ENCODE results near the gene PNN.

- TF ChIP-seq, protein P1, sequence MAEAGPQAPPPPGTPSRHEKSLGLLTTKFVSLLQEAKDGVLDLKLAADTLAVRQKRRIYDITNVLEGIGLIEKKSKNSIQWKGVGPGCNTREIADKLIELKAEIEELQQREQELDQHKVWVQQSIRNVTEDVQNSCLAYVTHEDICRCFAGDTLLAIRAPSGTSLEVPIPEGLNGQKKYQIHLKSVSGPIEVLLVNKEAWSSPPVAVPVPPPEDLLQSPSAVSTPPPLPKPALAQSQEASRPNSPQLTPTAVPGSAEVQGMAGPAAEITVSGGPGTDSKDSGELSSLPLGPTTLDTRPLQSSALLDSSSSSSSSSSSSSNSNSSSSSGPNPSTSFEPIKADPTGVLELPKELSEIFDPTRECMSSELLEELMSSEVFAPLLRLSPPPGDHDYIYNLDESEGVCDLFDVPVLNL (CRISPR knock-in tag; IDR thresholded peaks at IDR 0.05; ENCODE audit: borderline replicate concordance, low read depth), result no peak
- no peak for TF ChIP-seq FOXJ3 (CRISPR knock-in tag; IDR thresholded peaks at IDR 0.05; ENCODE audit: borderline replicate concordance)
- TF ChIP-seq NFE2L1 (CRISPR knock-in tag; IDR thresholded peaks at IDR 0.05), result no peak
- no peak for TF ChIP-seq FOXP4 (CRISPR knock-in tag; IDR thresholded peaks at IDR 0.05)
- TF ChIP-seq, protein P2, sequence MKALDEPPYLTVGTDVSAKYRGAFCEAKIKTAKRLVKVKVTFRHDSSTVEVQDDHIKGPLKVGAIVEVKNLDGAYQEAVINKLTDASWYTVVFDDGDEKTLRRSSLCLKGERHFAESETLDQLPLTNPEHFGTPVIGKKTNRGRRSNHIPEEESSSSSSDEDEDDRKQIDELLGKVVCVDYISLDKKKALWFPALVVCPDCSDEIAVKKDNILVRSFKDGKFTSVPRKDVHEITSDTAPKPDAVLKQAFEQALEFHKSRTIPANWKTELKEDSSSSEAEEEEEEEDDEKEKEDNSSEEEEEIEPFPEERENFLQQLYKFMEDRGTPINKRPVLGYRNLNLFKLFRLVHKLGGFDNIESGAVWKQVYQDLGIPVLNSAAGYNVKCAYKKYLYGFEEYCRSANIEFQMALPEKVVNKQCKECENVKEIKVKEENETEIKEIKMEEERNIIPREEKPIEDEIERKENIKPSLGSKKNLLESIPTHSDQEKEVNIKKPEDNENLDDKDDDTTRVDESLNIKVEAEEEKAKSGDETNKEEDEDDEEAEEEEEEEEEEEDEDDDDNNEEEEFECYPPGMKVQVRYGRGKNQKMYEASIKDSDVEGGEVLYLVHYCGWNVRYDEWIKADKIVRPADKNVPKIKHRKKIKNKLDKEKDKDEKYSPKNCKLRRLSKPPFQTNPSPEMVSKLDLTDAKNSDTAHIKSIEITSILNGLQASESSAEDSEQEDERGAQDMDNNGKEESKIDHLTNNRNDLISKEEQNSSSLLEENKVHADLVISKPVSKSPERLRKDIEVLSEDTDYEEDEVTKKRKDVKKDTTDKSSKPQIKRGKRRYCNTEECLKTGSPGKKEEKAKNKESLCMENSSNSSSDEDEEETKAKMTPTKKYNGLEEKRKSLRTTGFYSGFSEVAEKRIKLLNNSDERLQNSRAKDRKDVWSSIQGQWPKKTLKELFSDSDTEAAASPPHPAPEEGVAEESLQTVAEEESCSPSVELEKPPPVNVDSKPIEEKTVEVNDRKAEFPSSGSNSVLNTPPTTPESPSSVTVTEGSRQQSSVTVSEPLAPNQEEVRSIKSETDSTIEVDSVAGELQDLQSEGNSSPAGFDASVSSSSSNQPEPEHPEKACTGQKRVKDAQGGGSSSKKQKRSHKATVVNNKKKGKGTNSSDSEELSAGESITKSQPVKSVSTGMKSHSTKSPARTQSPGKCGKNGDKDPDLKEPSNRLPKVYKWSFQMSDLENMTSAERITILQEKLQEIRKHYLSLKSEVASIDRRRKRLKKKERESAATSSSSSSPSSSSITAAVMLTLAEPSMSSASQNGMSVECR (CRISPR knock-in tag; IDR thresholded peaks at IDR 0.05; ENCODE audit: borderline replicate concordance), result no peak
- TF ChIP-seq JUN (CRISPR knock-in tag; IDR thresholded peaks at IDR 0.05), result no peak
- TF ChIP-seq, protein P3, sequence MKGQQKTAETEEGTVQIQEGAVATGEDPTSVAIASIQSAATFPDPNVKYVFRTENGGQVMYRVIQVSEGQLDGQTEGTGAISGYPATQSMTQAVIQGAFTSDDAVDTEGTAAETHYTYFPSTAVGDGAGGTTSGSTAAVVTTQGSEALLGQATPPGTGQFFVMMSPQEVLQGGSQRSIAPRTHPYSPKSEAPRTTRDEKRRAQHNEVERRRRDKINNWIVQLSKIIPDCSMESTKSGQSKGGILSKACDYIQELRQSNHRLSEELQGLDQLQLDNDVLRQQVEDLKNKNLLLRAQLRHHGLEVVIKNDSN (CRISPR knock-in tag; IDR thresholded peaks at IDR 0.05), result no peak
- TF ChIP-seq ZNF121 (CRISPR knock-in tag; IDR thresholded peaks at IDR 0.05), result no peak
- no peak for TF ChIP-seq CTCF (IDR thresholded peaks at IDR 0.05)
- TF ChIP-seq, protein P4, sequence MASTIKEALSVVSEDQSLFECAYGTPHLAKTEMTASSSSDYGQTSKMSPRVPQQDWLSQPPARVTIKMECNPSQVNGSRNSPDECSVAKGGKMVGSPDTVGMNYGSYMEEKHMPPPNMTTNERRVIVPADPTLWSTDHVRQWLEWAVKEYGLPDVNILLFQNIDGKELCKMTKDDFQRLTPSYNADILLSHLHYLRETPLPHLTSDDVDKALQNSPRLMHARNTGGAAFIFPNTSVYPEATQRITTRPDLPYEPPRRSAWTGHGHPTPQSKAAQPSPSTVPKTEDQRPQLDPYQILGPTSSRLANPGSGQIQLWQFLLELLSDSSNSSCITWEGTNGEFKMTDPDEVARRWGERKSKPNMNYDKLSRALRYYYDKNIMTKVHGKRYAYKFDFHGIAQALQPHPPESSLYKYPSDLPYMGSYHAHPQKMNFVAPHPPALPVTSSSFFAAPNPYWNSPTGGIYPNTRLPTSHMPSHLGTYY (CRISPR knock-in tag; IDR thresholded peaks at IDR 0.05), result no peak
- no peak for TF ChIP-seq ZNF512 (CRISPR knock-in tag; IDR thresholded peaks at IDR 0.05; ENCODE audit: borderline replicate concordance)
- TF ChIP-seq ZNF671 (CRISPR knock-in tag; IDR thresholded peaks at IDR 0.05), result no peak
- no peak for TF ChIP-seq ZNF232 (CRISPR knock-in tag; IDR thresholded peaks at IDR 0.05)
Measured at GRCh38 chr14:39212693-39213092, 37.6 kb downstream of the PNN start.

Data from WTC11 (cell line).